Neural crest cell (in vitro differentiated cells): ENCODE data around the gene CLEC18A. TPM values are rescaled to one million over a fixed set of nuclear protein-coding genes. Genes with fewer than 3 reads are reported as not detected.
"Not testable (repeated sequence)": the region's sequence is repeated elsewhere in the genome, so short reads cannot be mapped to it uniquely, and the experiment has no call there.

Source experiments
- DNase-seq: peaks from one replicate; pipeline ENCODE4 v3.0.0; 2021; ENCODE audit warnings: low read depth, mixed read lengths, low spot score
- H3K27ac Mint-ChIP-seq: one replicate; pipeline ENCODE4 v1.8.0; 2021; ENCODE audit warnings: mild to moderate bottlenecking, mixed read lengths; ENCODE audit not compliant: unreplicated experiment
- H3K27me3 Mint-ChIP-seq: 2 replicates; pipeline ENCODE4 v1.8.0; 2021; ENCODE audit warnings: low read depth, mild to moderate bottlenecking, mixed read lengths
- H3K36me3 Mint-ChIP-seq: 2 replicates; pipeline ENCODE4 v1.8.0; 2021; ENCODE audit warnings: low read depth, mild to moderate bottlenecking, mixed read lengths
- H3K4me1 Mint-ChIP-seq: 2 replicates; pipeline ENCODE4 v1.8.0; 2021; ENCODE audit warnings: mixed read lengths
- H3K4me3 Mint-ChIP-seq: one replicate; pipeline ENCODE4 v1.8.0; 2021; ENCODE audit warnings: mild to moderate bottlenecking, mixed read lengths
- H3K9me3 Mint-ChIP-seq: 2 replicates; pipeline ENCODE4 v1.8.0; 2021; ENCODE audit warnings: mixed read lengths
- long read RNA-seq: library from polyadenylated mRNA; unstranded; transcript quantifications from one replicate; pipeline ENCODE4 v2.0.0, GENCODE V29; 2020
- total RNA-seq: library from RNA; stranded (reverse); gene quantifications from 2 replicates; pipeline ENCODE4 v1.2.1, GENCODE V29; 2021
- TF ChIP-seq, protein P1 (sequence below): fragments of 200-600 bp; sonication (generic); conservative IDR thresholded peaks from 2 replicates; pipeline ENCODE4 v1.5.0; 2021; ENCODE audit warnings: antibody characterized with exemption, mild to moderate bottlenecking

The CLEC18A gene
- 3.1 and 3.8 TPM in 2 replicates for total RNA-seq
- long read RNA-seq = 0 reads

DNA sequence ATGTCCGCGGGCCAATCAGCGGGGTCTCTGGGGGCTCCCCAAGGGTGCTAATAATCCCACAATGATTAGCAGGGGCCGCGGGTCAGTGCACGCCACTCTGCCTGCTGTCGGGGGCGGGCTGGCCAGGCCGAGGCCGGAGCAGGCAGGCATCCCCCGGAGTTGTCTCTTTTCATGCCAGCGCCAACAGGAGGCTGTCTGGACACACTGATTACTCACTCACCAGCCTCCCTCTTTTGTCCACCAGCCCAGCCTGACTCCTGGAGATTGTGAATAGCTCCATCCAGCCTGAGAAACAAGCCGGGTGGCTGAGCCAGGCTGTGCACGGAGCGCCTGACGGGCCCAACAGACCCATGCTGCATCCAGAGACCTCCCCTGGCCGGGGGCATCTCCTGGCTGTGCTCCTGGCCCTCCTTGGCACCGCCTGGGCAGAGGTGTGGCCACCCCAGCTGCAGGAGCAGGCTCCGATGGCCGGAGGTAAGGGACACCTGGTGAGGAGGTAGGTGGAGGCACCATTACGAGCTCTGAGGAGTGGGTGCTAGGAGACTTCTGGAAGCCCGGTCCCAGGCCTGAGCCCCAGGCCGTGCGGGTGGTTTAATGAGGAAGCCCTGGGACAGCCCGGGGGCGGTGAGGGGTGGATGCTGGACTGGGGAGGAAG is at the start of gene CLEC18A:
CLEC18A (plus strand) TSS at position 318 of the 655 bp plus-strand sequence; CDS start at position 351, 33 bp downstream.
- not testable (repeated sequence) for H3K4me1 Mint-ChIP-seq, H3K27ac Mint-ChIP-seq, H3K36me3 Mint-ChIP-seq, H3K27me3 Mint-ChIP-seq, DNase-seq, H3K9me3 Mint-ChIP-seq, H3K4me3 Mint-ChIP-seq

DNA sequence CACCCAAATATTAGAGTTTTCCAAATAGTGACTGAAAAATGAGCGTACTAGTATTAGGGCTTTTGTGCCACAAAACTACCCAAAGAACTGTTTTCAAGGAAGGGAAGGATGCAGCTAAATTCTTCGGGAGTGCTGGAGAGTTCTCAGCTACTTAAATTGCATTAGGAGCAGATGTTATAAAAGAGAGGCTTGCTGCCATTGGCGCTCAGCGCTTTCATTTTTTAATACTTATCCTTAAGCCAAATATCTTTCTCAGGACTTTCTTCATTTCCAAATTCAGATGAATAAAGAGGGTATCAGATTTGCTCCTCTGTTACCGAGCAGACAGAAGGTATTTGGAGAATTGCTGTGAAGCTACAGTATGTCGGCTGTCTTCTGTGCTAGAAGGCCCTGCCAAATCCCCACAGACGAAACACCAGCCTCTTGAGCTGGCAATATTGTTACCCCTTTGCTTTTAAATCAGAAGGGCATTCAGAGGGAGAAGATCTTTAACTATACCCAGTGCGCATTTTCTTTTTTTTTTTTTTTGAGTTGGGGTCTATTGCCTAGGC is 47.2 kb upstream of the CLEC18A start:
- H3K9me3 Mint-ChIP-seq = no peaks in the 10 kb centered on the region
- no peak overlapping the region for H3K4me3 Mint-ChIP-seq
- no peak for DNase-seq
- H3K4me1 Mint-ChIP-seq = peaks cover 6% of the 10 kb centered on the region
- H3K27me3 Mint-ChIP-seq = no peaks in the 10 kb centered on the region
- H3K36me3 Mint-ChIP-seq = no peaks in the 10 kb centered on the region
- no peak overlapping the region for H3K27ac Mint-ChIP-seq
- TF ChIP-seq, protein P1, sequence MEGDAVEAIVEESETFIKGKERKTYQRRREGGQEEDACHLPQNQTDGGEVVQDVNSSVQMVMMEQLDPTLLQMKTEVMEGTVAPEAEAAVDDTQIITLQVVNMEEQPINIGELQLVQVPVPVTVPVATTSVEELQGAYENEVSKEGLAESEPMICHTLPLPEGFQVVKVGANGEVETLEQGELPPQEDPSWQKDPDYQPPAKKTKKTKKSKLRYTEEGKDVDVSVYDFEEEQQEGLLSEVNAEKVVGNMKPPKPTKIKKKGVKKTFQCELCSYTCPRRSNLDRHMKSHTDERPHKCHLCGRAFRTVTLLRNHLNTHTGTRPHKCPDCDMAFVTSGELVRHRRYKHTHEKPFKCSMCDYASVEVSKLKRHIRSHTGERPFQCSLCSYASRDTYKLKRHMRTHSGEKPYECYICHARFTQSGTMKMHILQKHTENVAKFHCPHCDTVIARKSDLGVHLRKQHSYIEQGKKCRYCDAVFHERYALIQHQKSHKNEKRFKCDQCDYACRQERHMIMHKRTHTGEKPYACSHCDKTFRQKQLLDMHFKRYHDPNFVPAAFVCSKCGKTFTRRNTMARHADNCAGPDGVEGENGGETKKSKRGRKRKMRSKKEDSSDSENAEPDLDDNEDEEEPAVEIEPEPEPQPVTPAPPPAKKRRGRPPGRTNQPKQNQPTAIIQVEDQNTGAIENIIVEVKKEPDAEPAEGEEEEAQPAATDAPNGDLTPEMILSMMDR = no peak

DNA sequence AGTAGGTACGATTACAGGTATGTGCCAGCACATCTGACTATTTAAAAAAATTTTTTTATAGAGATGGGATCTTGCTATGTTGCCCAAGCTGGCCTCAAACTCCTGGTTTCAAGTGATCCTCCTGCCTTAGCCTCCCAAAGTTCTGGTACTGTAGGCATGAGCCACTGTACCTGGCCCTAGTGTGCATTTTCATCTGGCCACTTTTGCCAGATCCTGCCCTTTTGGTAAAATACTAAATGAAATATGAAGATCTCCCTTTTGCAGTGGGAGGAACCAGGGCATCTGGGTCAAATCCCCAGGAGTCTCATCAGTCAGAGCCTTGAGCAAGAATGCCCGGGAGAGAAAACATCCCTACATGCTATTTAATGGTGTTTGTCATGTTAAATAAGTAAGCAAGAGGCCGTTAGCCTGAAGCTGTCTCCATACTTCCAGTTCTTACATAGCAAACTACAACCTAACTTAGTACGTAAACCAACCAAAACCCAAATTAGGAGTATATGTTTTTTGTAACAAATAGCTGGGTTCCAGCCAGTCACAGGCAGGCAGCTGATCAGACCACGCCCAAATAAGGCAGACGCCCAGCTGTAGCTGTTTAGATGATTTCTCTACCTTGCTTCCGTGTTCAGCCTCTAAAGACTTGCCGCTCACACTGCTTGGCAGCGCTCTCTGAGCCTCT is 46.5 kb upstream of the CLEC18A start:
- H3K27me3 Mint-ChIP-seq = no peaks in the 10 kb centered on the region
- H3K4me3 Mint-ChIP-seq = no peak overlapping the region
- H3K36me3 Mint-ChIP-seq = no peaks in the 10 kb centered on the region
- no peak for DNase-seq
- no peaks in the 10 kb centered on the region for H3K9me3 Mint-ChIP-seq
- H3K27ac Mint-ChIP-seq = no peak overlapping the region
- TF ChIP-seq, protein P1 = no peak
- peaks cover 6% of the 10 kb centered on the region for H3K4me1 Mint-ChIP-seq

DNA sequence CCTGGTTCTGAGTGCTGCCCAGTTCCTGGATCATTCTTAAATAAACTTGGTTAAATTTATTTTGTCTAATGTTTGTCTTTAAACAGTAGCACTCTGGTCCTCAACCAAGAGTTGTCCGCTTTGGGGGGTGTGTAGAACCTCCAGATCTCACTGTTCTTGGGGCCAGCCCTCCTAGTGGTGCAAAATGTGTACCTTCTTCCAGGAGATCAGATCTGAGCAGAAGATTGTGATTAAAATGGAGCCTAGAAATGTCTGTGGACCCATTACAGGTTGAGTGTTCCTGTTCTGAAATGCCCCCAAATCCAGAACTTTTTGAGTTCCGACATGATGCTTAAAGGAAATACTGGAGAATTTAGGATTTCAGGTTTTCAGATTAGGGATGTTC is 46.0 kb upstream of the CLEC18A start:
- peaks cover 6% of the 10 kb centered on the region for H3K4me1 Mint-ChIP-seq
- no peak for DNase-seq
- no peaks in the 10 kb centered on the region for H3K9me3 Mint-ChIP-seq
- no peak overlapping the region for H3K27ac Mint-ChIP-seq
- H3K4me3 Mint-ChIP-seq = no peak overlapping the region
- H3K36me3 Mint-ChIP-seq = no peaks in the 10 kb centered on the region
- TF ChIP-seq, protein P1 = no peak
- no peaks in the 10 kb centered on the region for H3K27me3 Mint-ChIP-seq

DNA sequence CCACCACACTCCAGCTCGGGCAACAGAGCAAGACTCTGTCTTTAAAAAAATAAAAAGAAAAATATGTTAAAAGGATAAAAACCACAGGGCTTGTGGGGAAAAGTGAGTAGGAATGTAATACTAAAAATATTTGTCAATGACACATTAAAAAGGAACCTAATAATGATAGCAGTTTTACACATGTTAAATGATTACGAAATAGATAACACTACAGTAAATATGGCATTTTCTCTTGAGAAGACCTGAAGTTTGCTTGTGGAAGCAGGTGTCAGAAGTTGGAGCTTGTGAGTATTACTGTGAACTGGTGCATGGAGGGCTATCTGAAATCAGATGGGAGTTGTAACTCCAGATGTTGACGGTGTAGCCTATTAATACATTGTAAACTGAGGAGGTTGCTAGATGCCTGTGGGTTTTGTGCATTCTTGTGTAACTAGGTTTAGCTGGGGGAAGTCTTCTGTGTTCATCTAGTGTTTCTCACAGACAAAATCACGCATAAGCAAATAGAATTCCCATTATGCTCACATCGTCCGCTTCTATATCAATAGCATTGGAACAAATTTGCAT is 44.2 kb upstream of the CLEC18A start:
- Mint-ChIP-seq H3K27me3 (no peaks in the 10 kb centered on the region), H3K9me3 (no peaks in the 10 kb centered on the region), H3K36me3 (peaks cover 3% of the 10 kb centered on the region), H3K4me1 (peaks cover 6% of the 10 kb centered on the region), H3K27ac (peak overlapping the region; percentile 31), H3K4me3 (no peak overlapping the region)
- TF ChIP-seq, protein P1 = no peak
- DNase-seq = no peak

DNA sequence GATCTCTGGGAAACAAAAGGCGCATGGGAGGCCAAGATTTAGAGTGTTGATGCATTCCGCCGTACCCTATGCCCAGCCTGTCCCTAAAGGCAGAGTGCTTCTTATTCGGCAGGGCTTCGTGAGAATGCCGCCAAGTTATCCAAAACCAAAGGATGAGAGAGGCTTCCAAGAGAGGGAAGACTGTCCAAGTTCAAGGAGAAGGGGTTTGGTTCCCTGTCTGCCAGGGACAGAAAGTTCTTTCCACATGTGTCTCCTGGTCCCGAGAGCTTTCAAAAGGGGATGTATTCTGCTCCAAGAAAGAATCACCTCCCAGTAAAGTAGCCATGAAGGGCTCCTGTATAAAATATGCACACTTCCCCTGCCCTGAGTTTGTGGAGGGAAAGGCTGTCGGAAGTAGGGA is 42.1 kb upstream of the CLEC18A start:
- no peaks in the 10 kb centered on the region for H3K27me3 Mint-ChIP-seq
- peaks cover 3% of the 10 kb centered on the region for H3K36me3 Mint-ChIP-seq
- TF ChIP-seq, protein P1 = no peak
- H3K4me1 Mint-ChIP-seq = peaks cover 6% of the 10 kb centered on the region
- H3K4me3 Mint-ChIP-seq = no peak overlapping the region
- DNase-seq = no peak
- H3K27ac Mint-ChIP-seq = no peak overlapping the region
- no peaks in the 10 kb centered on the region for H3K9me3 Mint-ChIP-seq
